GM21515 (cell line): Measurements from ENCODE around the gene L1TD1.
"Not testable (repeated sequence)": the region's sequence is repeated elsewhere in the genome, so short reads cannot be mapped to it uniquely, and the experiment has no call there.

ENCODE experiments used
- ATAC-seq: cut with Tn5 transposase; IDR thresholded peaks from one replicate; pipeline ENCODE4 v1.9.1; 2021; ENCODE audit not compliant: unreplicated experiment

The L1TD1 gene

GRCh38 chr1:62235576-62235975 is 40.9 kb downstream of the L1TD1 start:
- no peak for ATAC-seq

GRCh38 chr1:62237361-62237760 is 42.7 kb downstream of the L1TD1 start:
- ATAC-seq = no peak

GRCh38 chr1:62237950-62238374 is 43.3 kb downstream of the L1TD1 start:
- no peak for ATAC-seq

GRCh38 chr1:62238507-62238906 is 43.9 kb downstream of the L1TD1 start:
- ATAC-seq = no peak

- ATAC-seq = not testable (repeated sequence)
Observed at GRCh38 chr1:62239652-62240403, 45.2 kb downstream of the L1TD1 start.

- ATAC-seq = no peak
Observed at GRCh38 chr1:62240651-62241370, 46.2 kb downstream of the L1TD1 start.

- ATAC-seq = no peak
Observed at GRCh38 chr1:62241371-62242131, 46.9 kb downstream of the L1TD1 start.

- ATAC-seq = not testable (repeated sequence)
Observed at GRCh38 chr1:62244380-62244779, 49.7 kb downstream of the L1TD1 start.

GRCh38 chr1:62245201-62245600 is 50.6 kb downstream of the L1TD1 start:
- no peak for ATAC-seq

- no peak for ATAC-seq
Observed at GRCh38 chr1:62247391-62248168, 52.9 kb downstream of the L1TD1 start.

- ATAC-seq = no peak
Observed at GRCh38 chr1:62250126-62250726, 55.6 kb downstream of the L1TD1 start.

- no peak for ATAC-seq
Observed at GRCh38 chr1:62259551-62259950, 64.9 kb downstream of the L1TD1 start.

- ATAC-seq = no peak
Observed at GRCh38 chr1:62260688-62261087, 66.0 kb downstream of the L1TD1 start.
